SH-SY5Y (cell line): ENCODE data around the gene FAT1.

Experiments
- GATA2 ChIP-seq: IDR thresholded peaks from 2 replicates; pipeline ENCODE4 v1.6.1; 2011; ENCODE audit warnings: mild to moderate bottlenecking, low read depth, low read length
- GATA3 ChIP-seq: IDR thresholded peaks from 2 replicates; pipeline ENCODE4 v1.6.1; 2011; ENCODE audit warnings: low read depth, mild to moderate bottlenecking, low read length, moderate library complexity

- TF ChIP-seq GATA2, result no peak
- no peak for TF ChIP-seq GATA3
Measured at GRCh38 chr4:186767794-186768193, 44.1 kb upstream of the FAT1 start.
